Endothelial cell of umbilical vein (primary cell): ENCODE measurements around the gene FGD3. TPM values are rescaled to one million over a fixed set of nuclear protein-coding genes. Genes with fewer than 3 reads are reported as not detected.

Experiments
- BruUV-seq: library from RNA; stranded (reverse); fragments of 400-500 nt; replicated peaks from 2 replicates; lab custom pipeline; 2021; lab: Mats Ljungman, UMichigan
- CTCF ChIA-PET: fragments of 300-600, 350-600 bp; sonication (Branson Sonifier 250); formaldehyde crosslinking; loops from one replicate; lab custom pipeline; 2021; ENCODE audit warnings: antibody characterized with exemption, inconsistent platforms; lab: Charles Lee
- POLR2A ChIA-PET: fragments of 300-600, 350-600 bp; sonication (Branson Sonifier 250); formaldehyde crosslinking; loops from one replicate; lab custom pipeline; 2021; ENCODE audit warnings: antibody characterized with exemption, inconsistent platforms; lab: Charles Lee
- DNase-seq: peaks from one replicate; pipeline ENCODE4 v3.0.0-alpha.2; 2011; ENCODE audit warnings: low read depth, low spot score
- FAIRE-seq: peaks from 2 replicates; lab custom pipeline; 2011; peaks lifted over from hg19 to GRCh38; lab: Jason Lieb, UNC
- H2AFZ ChIP-seq: 2 replicates; pipeline ENCODE4 v1.6.0; 2012; ENCODE audit warnings: low read depth, low read length, control low read depth, inconsistent platforms
- H3K27ac ChIP-seq: 2 replicates; pipeline ENCODE4 v1.5.1; 2011; ENCODE audit warnings: low read depth, mild to moderate bottlenecking, control low read depth, low read length, moderate library complexity; ENCODE audit not compliant: insufficient read depth
- H3K27me3 ChIP-seq, 2 experiments: 2 replicates each; pipeline versions ENCODE4 v1.6.0 to v1.6.1; 2011; ENCODE audit warnings: low read length in 2 of 2, mixed read lengths in 1 of 2; ENCODE audit not compliant: control insufficient read depth in 2 of 2, insufficient read depth in 2 of 2
- H3K36me3 ChIP-seq, 2 experiments: 2 replicates in 1 of 2; 3 replicates in 1 of 2; pipeline ENCODE4 v1.5.1; 2011; ENCODE audit warnings: low read length in 2 of 2, mild to moderate bottlenecking in 1 of 2, moderate library complexity in 1 of 2; ENCODE audit not compliant: control insufficient read depth in 2 of 2, insufficient read depth in 2 of 2; ENCODE audit errors: extremely low read depth in 1 of 2
- H3K4me1 ChIP-seq: 3 replicates; pipeline ENCODE4 v1.5.1; 2011; ENCODE audit warnings: mild to moderate bottlenecking, low read length; ENCODE audit not compliant: control insufficient read depth, insufficient read depth; ENCODE audit errors: extremely low read depth
- H3K4me2 ChIP-seq: 2 replicates; pipeline ENCODE4 v1.6.1; 2011; ENCODE audit warnings: low read length, control low read depth, mixed read lengths; ENCODE audit not compliant: insufficient read depth
- H3K4me3 ChIP-seq, 3 experiments: fragments of 200-600 bp in 1 of 3; sonication (generic), shearing (Covaris generic) in 1 of 3; replicated peaks in 1 of 3; 2 replicates each; pipeline ENCODE4 v1.5.1; 2011 to 2016; ENCODE audit warnings: control low read depth in 3 of 3, low read length in 3 of 3, mild to moderate bottlenecking in 2 of 3, inconsistent platforms in 1 of 3, low read depth in 1 of 3, moderate library complexity in 1 of 3; ENCODE audit not compliant: insufficient read depth in 1 of 3
- H3K79me2 ChIP-seq: 2 replicates; pipeline ENCODE4 v1.6.0; 2012; ENCODE audit warnings: low read length, inconsistent platforms; ENCODE audit not compliant: control insufficient read depth, insufficient read depth
- H3K9ac ChIP-seq: replicated peaks from 2 replicates; pipeline ENCODE3; 2011; ENCODE audit warnings: low read length, control low read depth; ENCODE audit not compliant: insufficient read depth; ENCODE audit errors: extremely low read depth
- H3K9me1 ChIP-seq: replicated peaks from 3 replicates; pipeline ENCODE4 v1.6.0; 2011; ENCODE audit warnings: mild to moderate bottlenecking, low read length; ENCODE audit not compliant: control insufficient read depth, insufficient read depth; ENCODE audit errors: extremely low read depth
- H3K9me3 ChIP-seq: replicated peaks from 2 replicates; pipeline ENCODE4 v1.5.1; 2012; ENCODE audit warnings: low read length, inconsistent platforms; ENCODE audit not compliant: control insufficient read depth, insufficient read depth
- H4K20me1 ChIP-seq: replicated peaks from 2 replicates; pipeline ENCODE3; 2011; ENCODE audit warnings: mild to moderate bottlenecking, low read length; ENCODE audit not compliant: control insufficient read depth, insufficient read depth; ENCODE audit errors: extremely low read depth
- CTCF ChIP-seq, 2 donors: IDR thresholded peaks; 1 replicate in 1 of 2; 2 replicates in 1 of 2; pipeline ENCODE4 v1.5.1; 2011; ENCODE audit warnings: low read length in 2 of 2, mild to moderate bottlenecking in 2 of 2, moderate library complexity in 2 of 2, control low read depth in 1 of 2, inconsistent platforms in 1 of 2, low read depth in 1 of 2; ENCODE audit not compliant: insufficient read depth in 1 of 2; ENCODE audit errors: extremely low read depth in 1 of 2
- EZH2 ChIP-seq: IDR thresholded peaks from 2 replicates; pipeline ENCODE4 v1.6.1; 2012; ENCODE audit warnings: borderline replicate concordance, low read depth, mild to moderate bottlenecking, moderate library complexity, low read length, inconsistent platforms; ENCODE audit not compliant: severe bottlenecking
- FOS ChIP-seq: IDR thresholded peaks from 2 replicates; pipeline ENCODE4 v1.6.1; 2011; ENCODE audit warnings: mild to moderate bottlenecking, low read length, moderate library complexity, borderline replicate concordance; ENCODE audit not compliant: insufficient read depth
- GATA2 ChIP-seq: IDR thresholded peaks from 2 replicates; pipeline ENCODE4 v1.7.0; 2011; ENCODE audit warnings: low read depth, mild to moderate bottlenecking, moderate library complexity, mixed read lengths, low read length; ENCODE audit not compliant: insufficient read length, insufficient read depth
- MYC ChIP-seq: IDR thresholded peaks from one replicate; pipeline ENCODE4 v1.6.1; 2011; ENCODE audit warnings: mild to moderate bottlenecking, low read depth, low read length
- POLR2A ChIP-seq: IDR thresholded peaks from 2 replicates; pipeline ENCODE4 v1.6.1; 2012; ENCODE audit warnings: low read depth, mild to moderate bottlenecking, control low read depth, low read length
- POLR2AphosphoS5 ChIP-seq: IDR thresholded peaks from 2 replicates; pipeline ENCODE4 v1.6.1; 2012; ENCODE audit warnings: low read depth, mild to moderate bottlenecking, control low read depth, low read length, moderate library complexity; ENCODE audit not compliant: insufficient read depth
- dilution Hi-C: fragments of 300-500 bp; cut with MboI; formaldehyde crosslinking; loops from one replicate; pipeline ENCODE4 v1.15.0; 2019; ENCODE audit warnings: low sequenced_read_pairs; ENCODE audit not compliant: extremely low pct_ligation_motif_present
- intact Hi-C: fragments of 100-400 bp; cut with micrococcal nuclease; formaldehyde crosslinking; loops from one replicate; pipeline ENCODE4 v1.10.0; 2022
- polyA plus RNA-seq, 4 experiments: library from polyadenylated mRNA; depleted of rRNA in 3 of 4; stranded (reverse) in 3 of 4; unstranded in 1 of 4; fragments of >200 nt; gene quantifications; 2 replicates each; pipeline versions ENCODE4 v1.2.1 to v1.2.3, GENCODE V29; 2011 to 2012; ENCODE audit warnings: missing spikeins in 1 of 4
- total RNA-seq: library from RNA; stranded (reverse); gene quantifications from 2 replicates; pipeline ENCODE4 v1.2.3, GENCODE V29; 2021

The FGD3 gene
- total and polyA plus RNA-seq, 2 donors (not counting 3 experiments of a cell fraction or from before 2014, with no cell fraction given) = not detected

GRCh38 chr9:92978345-92978875, 31.1 kb downstream of the FGD3 start:
- H3K27ac ChIP-seq = no peak overlapping the region
- ChIA-PET POLR2A (no interaction called here), CTCF (interaction anchor here (1.3 kb wide), 1 partner anchor 11 kb away, joined by 4 read pairs; no protein-coding TSS in a partner anchor)
- no peak overlapping the region for H2AFZ ChIP-seq
- dilution Hi-C loops (no loop called here), intact Hi-C loops (no loop called here)
- FAIRE-seq (no peak), DNase-seq (no peak)
- H3K27me3 ChIP-seq = no peaks in the 10 kb centered on the region
- no peaks in the 10 kb centered on the region for H3K36me3 ChIP-seq
- H3K9me1 ChIP-seq = no peaks in the 10 kb centered on the region
- TF ChIP-seq MYC = no peak
- no peaks in the 10 kb centered on the region for H3K79me2 ChIP-seq
- no peak overlapping the region for H3K4me2 ChIP-seq
- H3K9me3 ChIP-seq = no peaks in the 10 kb centered on the region
- no peaks in the 10 kb centered on the region for H3K4me1 ChIP-seq
- H3K9ac ChIP-seq = no peak overlapping the region
- no peak overlapping the region for H3K4me3 ChIP-seq
- BruUV-seq = no TSS peak
- H4K20me1 ChIP-seq = no peaks in the 10 kb centered on the region

DNA sequence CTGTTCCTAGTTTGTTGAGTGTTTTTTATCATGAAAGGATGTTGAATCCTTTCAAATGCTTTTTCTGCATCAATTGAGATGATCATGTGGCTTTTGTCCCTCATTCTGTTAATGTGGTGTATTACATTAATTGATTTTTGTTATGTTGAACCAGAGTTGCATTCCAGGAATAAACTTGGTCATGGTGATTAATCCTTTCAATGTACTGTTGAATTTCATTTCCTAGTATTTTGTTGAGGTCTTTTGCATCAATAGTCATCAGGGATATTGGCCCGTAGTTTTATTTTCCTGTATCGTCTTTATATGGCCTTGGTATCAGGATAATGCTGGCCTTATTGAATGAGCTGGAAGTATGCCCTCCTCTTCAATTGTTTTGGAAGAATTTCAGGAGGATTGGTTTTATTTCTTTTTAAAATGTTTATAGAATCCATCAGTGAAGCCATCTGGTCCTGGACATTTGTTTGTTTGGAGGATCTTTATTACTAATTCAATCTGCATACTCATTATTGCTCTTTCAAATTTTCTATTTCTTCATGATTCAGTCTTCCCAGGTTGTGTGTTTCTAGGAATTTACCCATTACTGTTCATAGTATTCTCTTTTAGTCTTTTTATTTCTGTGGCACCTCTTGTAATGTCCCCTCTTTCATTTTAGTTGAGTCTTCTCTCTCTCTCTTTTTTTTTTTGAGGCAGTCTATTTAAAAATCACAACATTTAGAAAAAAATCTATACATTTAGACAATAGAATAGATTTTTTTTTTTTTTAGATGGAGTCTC, 32.1 kb downstream of the FGD3 start:
- Histone ChIP-seq H2AFZ (no peak overlapping the region), H3K27me3 (no peaks in the 10 kb centered on the region), H3K4me2 (no peak overlapping the region), H3K79me2 (no peaks in the 10 kb centered on the region), H3K9me1 (no peaks in the 10 kb centered on the region), H3K36me3 (no peaks in the 10 kb centered on the region), H3K4me3 (no peak overlapping the region), H3K27ac (no peak overlapping the region), H4K20me1 (no peaks in the 10 kb centered on the region), H3K9ac (no peak overlapping the region), H3K9me3 (peaks cover 2% of the 10 kb centered on the region), H3K4me1 (no peaks in the 10 kb centered on the region)
- no TSS peak for BruUV-seq
- intact Hi-C loops (no loop called here), dilution Hi-C loops (no loop called here)
- FAIRE-seq = no peak
- ChIA-PET CTCF (no interaction called here), POLR2A (no interaction called here)
- DNase-seq = no peak
- TF ChIP-seq EZH2 = no peak
- TF ChIP-seq CTCF (IDR thresholded peaks at IDR 0.05; ENCODE audit: extremely low read depth in 1 of 2, insufficient read depth in 1 of 2, low read depth in 1 of 2, low read length in 2 of 2) = no peak
- TF ChIP-seq FOS = no peak
- TF ChIP-seq MYC = no peak
- no peak for TF ChIP-seq POLR2A
- TF ChIP-seq GATA2 = no peak
- no peak for TF ChIP-seq POLR2AphosphoS5
